Measurements from ENCODE around the gene GAL3ST1.
"Not testable (repeated sequence)": the region's sequence is repeated elsewhere in the genome, so short reads cannot be mapped to it uniquely, and the experiment has no call there.

Gene GAL3ST1

GRCh38 chr22:30574095-30574981, at the start of gene GAL3ST1:
GAL3ST1 (minus strand) TSS chr22:30574665; CDS start chr22:30557392, 17,273 bp downstream.
- no peak for TF ChIP-seq CTCF (IDR thresholded peaks at IDR 0.05; ENCODE audit: low read depth, low read length, missing control alignments)
- no peak within 1 kb of the TSS for H3K4me3 ChIP-seq (ENCODE audit: low read depth, low read length)
- no peak for DNase-seq (ENCODE audit: low read depth)

GRCh38 chr22:30619909-30620308, 45.4 kb upstream of the GAL3ST1 start:
- not testable (repeated sequence) for DNase-seq (ENCODE audit: low read depth); H3K4me3 ChIP-seq (ENCODE audit: low read depth, low read length)

GRCh38 chr22:30617819-30618218, 43.4 kb upstream of the GAL3ST1 start:
- DNase-seq (ENCODE audit: low read depth), result no peak
- TF ChIP-seq CTCF (IDR thresholded peaks at IDR 0.05; ENCODE audit: low read depth, low read length, missing control alignments), result no peak
- no peak overlapping the region for H3K4me3 ChIP-seq (ENCODE audit: low read depth, low read length)

GRCh38 chr22:30615543-30615954, 41.1 kb upstream of the GAL3ST1 start:
- no peak for TF ChIP-seq CTCF (IDR thresholded peaks at IDR 0.05; ENCODE audit: low read depth, low read length, missing control alignments)

GRCh38 chr22:30614879-30615278, 40.4 kb upstream of the GAL3ST1 start:
- H3K4me3 ChIP-seq (ENCODE audit: low read depth, low read length), result no peak overlapping the region
- no peak for DNase-seq (ENCODE audit: low read depth)
- no peak for TF ChIP-seq CTCF (IDR thresholded peaks at IDR 0.05; ENCODE audit: low read depth, low read length, missing control alignments)

More at GRCh38 chr22:30615543-30615954, 41.1 kb upstream of the GAL3ST1 start:
- H3K4me3 ChIP-seq (ENCODE audit: low read depth, low read length), result no peak overlapping the region
- no peak for DNase-seq (ENCODE audit: low read depth)

- TF ChIP-seq CTCF (IDR thresholded peaks at IDR 0.05; ENCODE audit: low read depth, low read length, missing control alignments), result no peak
- H3K4me3 ChIP-seq (ENCODE audit: low read depth, low read length), result no peak overlapping the region
- no peak for DNase-seq (ENCODE audit: low read depth)
Measured at GRCh38 chr22:30614268-30614667, 39.8 kb upstream of the GAL3ST1 start.

GRCh38 chr22:30612789-30613188, 38.3 kb upstream of the GAL3ST1 start:
- no peak for TF ChIP-seq CTCF (IDR thresholded peaks at IDR 0.05; ENCODE audit: low read depth, low read length, missing control alignments)
- no peak for DNase-seq (ENCODE audit: low read depth)
- no peak overlapping the region for H3K4me3 ChIP-seq (ENCODE audit: low read depth, low read length)

Data from GM12864 (cell line).